ENCODE measurements around the gene LRRTM2.
"Not testable (repeated sequence)": the region's sequence is repeated elsewhere in the genome, so short reads cannot be mapped to it uniquely, and the experiment has no call there.

DNA sequence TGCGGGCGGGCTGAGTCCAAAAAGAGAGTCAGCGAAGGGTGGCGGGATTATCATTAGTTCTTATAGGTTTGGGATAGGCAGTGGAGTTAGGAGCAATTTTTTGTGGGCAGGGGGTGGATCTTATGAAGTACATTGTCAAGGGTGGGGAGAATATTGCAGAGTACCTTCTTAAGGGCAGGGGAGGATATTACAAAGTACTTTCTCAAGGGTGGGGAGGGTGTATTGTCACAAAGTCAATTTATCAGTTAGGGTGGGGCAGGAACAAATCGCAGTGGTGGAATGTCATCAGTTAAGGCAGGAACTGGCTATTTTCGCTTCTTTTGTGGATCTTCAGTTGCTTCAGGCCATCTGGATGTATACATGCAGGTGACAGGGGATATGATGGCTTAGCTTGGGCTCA lies 40.3 kb downstream of the LRRTM2 start:
- TF ChIP-seq, protein P1, sequence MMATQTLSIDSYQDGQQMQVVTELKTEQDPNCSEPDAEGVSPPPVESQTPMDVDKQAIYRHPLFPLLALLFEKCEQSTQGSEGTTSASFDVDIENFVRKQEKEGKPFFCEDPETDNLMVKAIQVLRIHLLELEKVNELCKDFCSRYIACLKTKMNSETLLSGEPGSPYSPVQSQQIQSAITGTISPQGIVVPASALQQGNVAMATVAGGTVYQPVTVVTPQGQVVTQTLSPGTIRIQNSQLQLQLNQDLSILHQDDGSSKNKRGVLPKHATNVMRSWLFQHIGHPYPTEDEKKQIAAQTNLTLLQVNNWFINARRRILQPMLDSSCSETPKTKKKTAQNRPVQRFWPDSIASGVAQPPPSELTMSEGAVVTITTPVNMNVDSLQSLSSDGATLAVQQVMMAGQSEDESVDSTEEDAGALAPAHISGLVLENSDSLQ (IDR thresholded peaks at IDR 0.05) = not testable (repeated sequence)
- TF ChIP-seq TARDBP (IDR thresholded peaks at IDR 0.05); FOXM1 (IDR thresholded peaks at IDR 0.05; ENCODE audit: borderline replicate concordance); ZNF384 (IDR thresholded peaks at IDR 0.05); SP1 (IDR thresholded peaks at IDR 0.05); ELF4 (IDR thresholded peaks at IDR 0.05): not testable (repeated sequence)
